K562 (cell line): ENCODE data around the gene GPC1. TPM values are rescaled to one million over a fixed set of nuclear protein-coding genes. Genes with fewer than 3 reads are reported as not detected.

Experiments used
- ATAC-seq: fragments of 200-7000 bp; cut with Tn5 transposase; 3 replicates; pipeline ENCODE4 v1.9.1; 2020; ENCODE audit warnings: moderate library complexity
- BruUV-seq: library from RNA; stranded (reverse); fragments of 400-500 nt; replicated peaks from 2 replicates; lab custom pipeline; 2021; lab: Mats Ljungman, UMichigan
- CTCF ChIA-PET: fragments of 300-600 bp; formaldehyde crosslinking; extraction: SDS; loops from one replicate; lab custom pipeline; 2021; ENCODE audit warnings: low intra/inter-chr PET ratio; lab: Yijun Ruan, JAX
- POLR2A ChIA-PET: fragments of 300-600, 350-650 bp; sonication (Branson Sonifier 250); formaldehyde crosslinking; extraction: SDS; loops from one replicate; lab custom pipeline; 2021; ENCODE audit warnings: antibody characterized with exemption, inconsistent platforms; lab: Yijun Ruan, JAX
- DNase-seq, 4 experiments: peaks; one replicate each; pipeline versions ENCODE4 v3.0.0 to v3.0.0-alpha.2; 2011 to 2018; ENCODE audit warnings: low spot score in 3 of 4, mixed read lengths in 3 of 4; ENCODE audit errors: extremely low read depth in 1 of 4
- FAIRE-seq: peaks from 2 replicates; lab custom pipeline; 2011; peaks lifted over from hg19 to GRCh38; lab: Jason Lieb, UNC
- H2AFZ ChIP-seq: 2 replicates; pipeline ENCODE4 v1.6.0; 2011; ENCODE audit warnings: low read depth, low read length, control low read depth, inconsistent platforms
- H3K27ac ChIP-seq: fragments of 200-600 bp; 3 replicates; pipeline ENCODE4 v1.8.0; 2011; ENCODE audit warnings: low read depth, mild to moderate bottlenecking, control low read depth, inconsistent platforms, low read length, moderate library complexity, mixed read lengths; ENCODE audit errors: extremely low read depth
- H3K27me3 ChIP-seq, 2 experiments: fragments of 300-600 bp in 1 of 2; 2 replicates in 1 of 2; 3 replicates in 1 of 2; pipeline versions ENCODE4 v1.6.0 to v1.8.0; 2011; ENCODE audit warnings: inconsistent platforms in 2 of 2, low read length in 2 of 2, mild to moderate bottlenecking in 1 of 2, mixed read lengths in 1 of 2, moderate library complexity in 1 of 2; ENCODE audit not compliant: control insufficient read depth in 2 of 2, insufficient read depth in 2 of 2
- H3K36me3 ChIP-seq: fragments of 300-600 bp; 3 replicates; pipeline ENCODE4 v1.8.0; 2011; ENCODE audit warnings: mild to moderate bottlenecking, low read length, inconsistent platforms; ENCODE audit not compliant: control insufficient read depth, insufficient read depth
- H3K4me1 ChIP-seq, 2 experiments: fragments of 200-600 bp in 1 of 2; replicated peaks in 1 of 2; 2 replicates in 1 of 2; 3 replicates in 1 of 2; pipeline versions ENCODE4 v1.5.1 to v1.8.0; 2011; ENCODE audit warnings: inconsistent platforms in 2 of 2, low read length in 2 of 2, mild to moderate bottlenecking in 1 of 2, mixed read lengths in 1 of 2, moderate library complexity in 1 of 2; ENCODE audit not compliant: control insufficient read depth in 2 of 2, insufficient read depth in 2 of 2
- H3K4me2 ChIP-seq: 2 replicates; pipeline ENCODE4 v1.6.1; 2011; ENCODE audit warnings: low read length, control low read depth, inconsistent platforms, mixed read lengths; ENCODE audit not compliant: insufficient read depth
- H3K4me3 ChIP-seq: fragments of 200-600 bp; sonication (generic), shearing (Covaris generic); 2 replicates; pipeline ENCODE4 v1.5.1; 2016; ENCODE audit warnings: control low read depth, inconsistent platforms
- H3K79me2 ChIP-seq: fragments of 200-600 bp; 3 replicates; pipeline ENCODE4 v1.8.0; 2011; ENCODE audit warnings: low read length, inconsistent platforms; ENCODE audit not compliant: control insufficient read depth, insufficient read depth
- H3K9ac ChIP-seq, 2 experiments: 2 replicates each; pipeline versions ENCODE4 v1.6.0 to v1.6.1; 2011; ENCODE audit warnings: low read depth in 2 of 2, low read length in 2 of 2, control low read depth in 1 of 2, inconsistent platforms in 1 of 2, mild to moderate bottlenecking in 1 of 2, mixed read lengths in 1 of 2; ENCODE audit not compliant: insufficient read depth in 1 of 2
- H3K9me1 ChIP-seq: one replicate; pipeline ENCODE4 v1.6.0; 2011; ENCODE audit warnings: inconsistent platforms, mild to moderate bottlenecking, low read length, moderate library complexity; ENCODE audit not compliant: control insufficient read depth, insufficient read depth
- H3K9me3 ChIP-seq: replicated peaks from 2 replicates; pipeline ENCODE4 v1.5.1; 2011; ENCODE audit warnings: low read depth, low read length, inconsistent platforms; ENCODE audit not compliant: control insufficient read depth, insufficient read depth
- H4K20me1 ChIP-seq: replicated peaks from 2 replicates; pipeline ENCODE4 v1.6.1; 2011; ENCODE audit warnings: low read length, inconsistent platforms, mixed read lengths; ENCODE audit not compliant: control insufficient read depth, insufficient read depth
- COPS2 ChIP-seq: fragments of 450-650 bp; conservative IDR thresholded peaks from 2 replicates; pipeline ENCODE4 v1.6.1; 2016; ENCODE audit warnings: mild to moderate bottlenecking, moderate library complexity
- EHMT2 ChIP-seq: fragments of 450-650 bp; IDR thresholded peaks from 2 replicates; pipeline ENCODE4 v1.6.1; 2018; ENCODE audit warnings: antibody characterized with exemption
- ZNF830 ChIP-seq: fragments of 250-450 bp; sonication (Bioruptor Pico); IDR thresholded peaks from 2 replicates; pipeline ENCODE4 v1.5.0; 2021; ENCODE audit warnings: mild to moderate bottlenecking
- WGBS: fragments of 100-300 bp; shearing (Covaris generic); methylation state at CpG from one replicate; pipeline ENCODE4 v1.1.6; 2016; ENCODE audit warnings: low coverage, mixed read lengths; ENCODE audit not compliant: insufficient coverage; ENCODE audit errors: missing lambda C conversion rate; 5-methylcytosine and 5-hydroxymethylcytosine counted together
- in situ Hi-C: fragments of 300-500 bp; cut with MboI; formaldehyde crosslinking; loops from 4 replicates; pipeline ENCODE4 v1.15.0; 2018; ENCODE audit warnings: inconsistent platforms, mixed read lengths
- intact Hi-C: fragments of 100-400 bp; cut with micrococcal nuclease; formaldehyde crosslinking; loops from 2 replicates; pipeline ENCODE4 v1.14.2; 2022
- polyA plus RNA-seq, 8 experiments: library from polyadenylated mRNA; depleted of rRNA in 4 of 8; stranded (reverse) in 5 of 8; unstranded in 3 of 8; fragments of >200 nt; fragmentation: Nextera tagmentation in 2 of 8; fragmentation: Illumina TruSeq in 1 of 8; extraction: Ambion mirVana in 2 of 8; extraction: Trizol in 1 of 8; gene quantifications; 2 replicates each; pipeline versions ENCODE4 v1.2.1 to v1.2.3, GENCODE V29; 2011 to 2014; ENCODE audit warnings: inconsistent platforms in 1 of 8, missing spikeins in 1 of 8
- total RNA-seq, 7 experiments: library from RNA; depleted of rRNA in 6 of 7; stranded (reverse); fragments of >200 nt in 6 of 7; fragmentation: Illumina TruSeq in 2 of 7; extraction: Trizol in 2 of 7; gene quantifications; 2 replicates each; pipeline versions ENCODE4 v1.2.1 to v1.2.3, GENCODE V29; 2011 to 2021; ENCODE audit warnings: low replicate concordance in 1 of 7
- TF ChIP-seq, protein P1 (sequence below): IDR thresholded peaks from 2 replicates; pipeline ENCODE4 v1.6.1; 2014; ENCODE audit warnings: antibody characterized with exemption
- TF ChIP-seq, protein P2 (sequence below), 2 experiments: fragments of 450-650 bp; conservative IDR thresholded peaks; 2 replicates each; pipeline ENCODE4 v1.6.1; 2017; ENCODE audit warnings: mild to moderate bottlenecking in 2 of 2, moderate library complexity in 2 of 2

GPC1 gene
- total and polyA plus RNA-seq, 9 of the 15 experiments (the other 6 are each of a cell fraction or from before 2014, with no cell fraction given): 0.07 to 0.82 (median 0.14) TPM; not detected in 3

DNA sequence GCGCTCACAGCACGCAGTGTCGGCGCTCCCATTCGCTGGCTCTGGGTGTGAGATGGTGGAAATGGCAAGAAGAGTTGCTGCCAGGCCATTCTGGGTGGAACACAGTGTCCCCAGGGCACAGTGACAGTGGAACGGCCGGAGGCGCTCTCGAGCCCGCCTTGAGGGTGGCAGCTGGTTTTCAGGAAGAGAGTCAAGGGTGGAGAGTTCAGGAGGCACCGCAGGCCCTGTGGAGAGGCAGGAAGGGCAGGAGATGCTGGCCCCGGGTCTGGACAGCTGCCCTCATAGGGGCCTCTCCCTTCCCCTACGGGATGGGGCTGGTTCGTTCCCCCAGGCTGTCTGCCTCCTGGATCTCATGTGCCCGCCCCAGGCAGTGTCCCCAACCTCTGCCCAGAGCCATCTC, 12.5 kb downstream of the GPC1 start:
- Histone ChIP-seq H2AFZ (no peak overlapping the region), H3K79me2 (no peaks in the 10 kb centered on the region), H3K36me3 (no peaks in the 10 kb centered on the region), H3K9me3 (no peaks in the 10 kb centered on the region), H3K4me2 (no peak overlapping the region), H3K4me3 (no peak overlapping the region), H3K27ac (no peak overlapping the region), H3K4me1 (peaks cover 0 to 35% of the 10 kb centered on the region in 2 experiments; a peak in 2 of 5 replicates), H4K20me1 (no peaks in the 10 kb centered on the region; the same call in none of the 2 replicates), H3K27me3 (peaks cover 0 to 80% of the 10 kb centered on the region in 2 experiments; a peak in 3 of 5 replicates), H3K9me1 (no peaks in the 10 kb centered on the region), H3K9ac (no peak overlapping the region)
- ATAC-seq (no peak), DNase-seq (no peak), FAIRE-seq (no peak)
- no peak for TF ChIP-seq ZNF830 (CRISPR knock-in tag)
- no peak for TF ChIP-seq EHMT2
- TF ChIP-seq, protein P1, sequence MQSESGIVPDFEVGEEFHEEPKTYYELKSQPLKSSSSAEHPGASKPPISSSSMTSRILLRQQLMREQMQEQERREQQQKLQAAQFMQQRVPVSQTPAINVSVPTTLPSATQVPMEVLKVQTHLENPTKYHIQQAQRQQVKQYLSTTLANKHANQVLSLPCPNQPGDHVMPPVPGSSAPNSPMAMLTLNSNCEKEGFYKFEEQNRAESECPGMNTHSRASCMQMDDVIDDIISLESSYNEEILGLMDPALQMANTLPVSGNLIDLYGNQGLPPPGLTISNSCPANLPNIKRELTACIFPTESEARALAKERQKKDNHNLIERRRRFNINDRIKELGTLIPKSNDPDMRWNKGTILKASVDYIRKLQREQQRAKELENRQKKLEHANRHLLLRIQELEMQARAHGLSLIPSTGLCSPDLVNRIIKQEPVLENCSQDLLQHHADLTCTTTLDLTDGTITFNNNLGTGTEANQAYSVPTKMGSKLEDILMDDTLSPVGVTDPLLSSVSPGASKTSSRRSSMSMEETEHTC: no peak
- TF ChIP-seq, protein P2, sequence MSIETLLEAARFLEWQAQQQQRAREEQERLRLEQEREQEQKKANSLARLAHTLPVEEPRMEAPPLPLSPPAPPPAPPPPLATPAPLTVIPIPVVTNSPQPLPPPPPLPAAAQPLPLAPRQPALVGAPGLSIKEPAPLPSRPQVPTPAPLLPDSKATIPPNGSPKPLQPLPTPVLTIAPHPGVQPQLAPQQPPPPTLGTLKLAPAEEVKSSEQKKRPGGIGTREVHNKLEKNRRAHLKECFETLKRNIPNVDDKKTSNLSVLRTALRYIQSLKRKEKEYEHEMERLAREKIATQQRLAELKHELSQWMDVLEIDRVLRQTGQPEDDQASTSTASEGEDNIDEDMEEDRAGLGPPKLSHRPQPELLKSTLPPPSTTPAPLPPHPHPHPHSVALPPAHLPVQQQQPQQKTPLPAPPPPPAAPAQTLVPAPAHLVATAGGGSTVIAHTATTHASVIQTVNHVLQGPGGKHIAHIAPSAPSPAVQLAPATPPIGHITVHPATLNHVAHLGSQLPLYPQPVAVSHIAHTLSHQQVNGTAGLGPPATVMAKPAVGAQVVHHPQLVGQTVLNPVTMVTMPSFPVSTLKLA (conservative IDR thresholded peaks at IDR 0.05): no peak
- no peak for TF ChIP-seq COPS2
- BruUV-seq: no TSS peak
- ChIA-PET POLR2A (no interaction called here), CTCF (no interaction called here)
- in situ Hi-C loops: no loop called here
- intact Hi-C loops: no loop called here
- 3% methylated on average over 13 of the region's 15 CpGs for WGBS
